Measurements from ENCODE around the gene ATXN1L.
"Not testable (repeated sequence)": the region's sequence is repeated elsewhere in the genome, so short reads cannot be mapped to it uniquely, and the experiment has no call there.

Gene ATXN1L, protein sequence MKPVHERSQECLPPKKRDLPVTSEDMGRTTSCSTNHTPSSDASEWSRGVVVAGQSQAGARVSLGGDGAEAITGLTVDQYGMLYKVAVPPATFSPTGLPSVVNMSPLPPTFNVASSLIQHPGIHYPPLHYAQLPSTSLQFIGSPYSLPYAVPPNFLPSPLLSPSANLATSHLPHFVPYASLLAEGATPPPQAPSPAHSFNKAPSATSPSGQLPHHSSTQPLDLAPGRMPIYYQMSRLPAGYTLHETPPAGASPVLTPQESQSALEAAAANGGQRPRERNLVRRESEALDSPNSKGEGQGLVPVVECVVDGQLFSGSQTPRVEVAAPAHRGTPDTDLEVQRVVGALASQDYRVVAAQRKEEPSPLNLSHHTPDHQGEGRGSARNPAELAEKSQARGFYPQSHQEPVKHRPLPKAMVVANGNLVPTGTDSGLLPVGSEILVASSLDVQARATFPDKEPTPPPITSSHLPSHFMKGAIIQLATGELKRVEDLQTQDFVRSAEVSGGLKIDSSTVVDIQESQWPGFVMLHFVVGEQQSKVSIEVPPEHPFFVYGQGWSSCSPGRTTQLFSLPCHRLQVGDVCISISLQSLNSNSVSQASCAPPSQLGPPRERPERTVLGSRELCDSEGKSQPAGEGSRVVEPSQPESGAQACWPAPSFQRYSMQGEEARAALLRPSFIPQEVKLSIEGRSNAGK

GRCh38 chr16:71845639-71846430 is at the start of gene ATXN1L:
TSS of gene ATXN1L (plus strand) at chr16:71845976. CDS start at chr16:71849741, 3,765 bp downstream.
- DNase-seq, result peak; percentile 93

GRCh38 chr16:71796501-71797097 is 49.2 kb upstream of the ATXN1L start:
- DNase-seq, result no peak

DNA sequence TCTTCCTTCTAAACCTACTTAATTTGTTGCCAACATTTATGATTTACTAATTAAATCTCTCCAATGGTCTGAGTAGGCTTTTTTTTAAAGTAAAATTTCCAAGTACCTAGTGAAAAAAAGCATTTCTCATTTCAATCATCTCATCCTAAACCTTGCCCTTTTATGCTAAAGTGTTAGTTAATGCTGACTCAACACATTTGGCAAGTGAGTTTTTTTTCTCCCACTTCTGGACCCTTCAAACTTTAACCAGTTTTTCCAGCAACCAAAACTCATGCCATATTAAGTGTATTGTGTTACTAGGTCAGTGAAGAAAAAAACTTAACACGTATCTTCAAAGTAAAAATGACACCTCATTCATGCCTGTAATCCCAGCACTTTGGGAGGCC is 42.5 kb upstream of the ATXN1L start:
- DNase-seq, result no peak

- DNase-seq, result no peak
These were observed 37.7 kb upstream of the ATXN1L start for GRCh38 chr16:71807905-71808592.

- DNase-seq, result peak; percentile 89
These were observed 37.0 kb upstream of the ATXN1L start, which contains the start of gene AP1G1 for GRCh38 chr16:71808593-71809459. TSS of gene AP1G1 (minus strand) at chr16:71808834. CDS start at chr16:71789479, 19,355 bp downstream.

DNA sequence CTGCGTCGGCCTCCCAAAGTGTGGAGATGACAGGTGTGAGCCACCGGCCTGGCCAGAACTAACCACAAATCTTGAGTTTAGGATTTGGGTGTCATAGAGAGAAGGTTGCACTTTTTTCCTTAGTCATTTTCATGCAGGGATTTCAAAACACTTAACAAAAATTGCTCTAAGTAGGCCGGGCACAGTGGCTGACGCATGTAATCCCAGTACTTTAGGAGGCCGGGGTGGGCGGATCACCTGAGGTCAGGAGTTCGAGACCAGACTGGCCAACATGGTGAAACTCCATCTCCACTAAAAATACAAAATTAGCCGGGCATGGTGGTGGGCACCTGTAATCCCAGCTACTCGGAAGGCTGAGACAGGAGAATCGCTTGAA is 35.6 kb upstream of the ATXN1L start:
- not testable (repeated sequence) for DNase-seq

- no peak for DNase-seq
These were observed 34.4 kb upstream of the ATXN1L start for GRCh38 chr16:71811261-71811803.

DNA sequence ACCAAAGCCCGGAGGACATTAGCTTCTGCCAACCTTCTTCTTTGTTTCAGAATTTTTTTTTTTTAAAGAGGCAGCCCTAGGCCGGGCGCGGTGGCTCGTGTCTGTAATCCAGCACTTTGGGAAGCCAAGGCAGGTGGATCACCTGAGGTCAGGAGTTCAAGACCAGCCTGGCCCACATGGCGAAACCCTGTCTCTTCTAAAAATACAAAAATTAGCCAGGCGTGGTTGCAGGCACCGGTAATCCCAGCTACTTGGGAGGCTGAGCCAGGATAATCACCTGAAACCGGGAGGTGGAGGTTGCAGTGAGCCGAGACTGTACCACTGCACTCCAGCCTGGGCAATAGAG is 28.6 kb upstream of the ATXN1L start:
- DNase-seq, result not testable (repeated sequence)

DNA sequence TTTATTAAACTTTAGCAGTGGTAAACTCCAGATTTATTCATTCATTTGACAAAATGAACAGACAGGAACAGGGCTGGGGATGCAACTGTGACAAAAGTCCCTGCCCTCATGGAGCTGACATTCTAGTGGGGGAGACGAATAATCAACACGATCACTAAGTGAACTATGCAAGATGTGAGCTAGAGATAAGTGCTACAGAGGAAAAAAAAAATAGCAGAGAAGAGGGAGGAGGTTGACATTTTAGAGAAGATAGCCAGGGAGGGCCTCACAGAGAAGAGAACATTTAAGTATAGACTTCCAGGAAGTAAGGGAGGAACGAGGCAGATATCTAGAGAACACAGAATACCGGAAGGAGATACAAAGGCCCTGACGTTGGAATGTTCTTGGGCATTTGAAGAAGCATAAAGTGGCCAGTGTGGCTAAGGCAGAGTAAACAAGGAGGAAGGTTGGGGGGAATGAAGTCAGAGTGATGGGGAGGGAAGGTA is 19.2 kb upstream of the ATXN1L start:
- DNase-seq, result no peak

GRCh38 chr16:71830359-71830758 is 15.4 kb upstream of the ATXN1L start:
- DNase-seq, result no peak

- not testable (repeated sequence) for DNase-seq
These were observed 14.1 kb upstream of the ATXN1L start for GRCh38 chr16:71831698-71832097.

DNA sequence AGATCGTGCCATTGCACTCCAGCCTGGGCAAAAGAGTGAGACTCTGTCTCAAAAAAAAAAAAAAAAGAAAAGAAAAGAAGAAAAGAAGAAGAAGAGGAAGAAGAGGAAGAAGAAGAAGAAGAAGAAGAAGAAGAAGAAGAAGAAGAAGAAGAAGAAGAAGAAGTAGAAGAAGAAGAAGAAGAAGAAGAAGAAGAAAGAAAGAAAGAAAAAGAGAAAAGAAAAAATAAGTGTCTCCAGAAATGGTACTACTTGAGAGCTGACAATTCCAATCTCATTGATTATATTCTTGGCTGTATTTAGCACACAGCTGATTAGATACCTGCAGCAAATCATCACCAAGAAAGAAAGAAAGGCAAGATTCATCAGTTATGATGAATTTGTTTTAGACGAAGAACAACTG is 13.7 kb upstream of the ATXN1L start:
- DNase-seq, result not testable (repeated sequence)

GRCh38 chr16:71834291-71834690 is 11.5 kb upstream of the ATXN1L start:
- DNase-seq, result no peak

- no peak for DNase-seq
These were observed 8.6 kb upstream of the ATXN1L start for GRCh38 chr16:71837150-71837549.

- no peak for DNase-seq
These were observed 5.7 kb upstream of the ATXN1L start for GRCh38 chr16:71840052-71840451.

- DNase-seq, result no peak
These were observed 2.2 kb upstream of the ATXN1L start for GRCh38 chr16:71843572-71843971.

GRCh38 chr16:71846431-71846830 is 655 bp downstream of the ATXN1L start:
- DNase-seq, result peak; percentile 11

DNA sequence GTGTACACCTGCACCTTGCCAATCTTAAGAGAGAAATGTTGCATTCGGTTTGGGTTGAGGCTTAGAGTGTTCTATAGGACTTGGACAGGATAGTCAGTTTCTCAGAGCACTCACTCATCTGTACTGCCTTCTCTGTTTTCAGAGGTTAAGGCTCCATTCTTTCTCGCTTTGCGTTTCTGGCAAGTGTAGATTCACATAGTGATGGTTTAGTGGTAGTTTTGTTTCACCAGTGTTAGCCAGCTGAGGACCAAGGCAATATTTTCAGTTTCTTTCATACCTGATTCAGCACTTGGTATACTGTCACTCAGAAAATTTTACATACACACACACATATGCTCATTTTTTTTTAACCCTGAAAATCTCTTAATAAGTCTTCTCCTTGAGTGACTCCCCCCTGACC is 1.3 kb downstream of the ATXN1L start:
- no peak for DNase-seq

DNA sequence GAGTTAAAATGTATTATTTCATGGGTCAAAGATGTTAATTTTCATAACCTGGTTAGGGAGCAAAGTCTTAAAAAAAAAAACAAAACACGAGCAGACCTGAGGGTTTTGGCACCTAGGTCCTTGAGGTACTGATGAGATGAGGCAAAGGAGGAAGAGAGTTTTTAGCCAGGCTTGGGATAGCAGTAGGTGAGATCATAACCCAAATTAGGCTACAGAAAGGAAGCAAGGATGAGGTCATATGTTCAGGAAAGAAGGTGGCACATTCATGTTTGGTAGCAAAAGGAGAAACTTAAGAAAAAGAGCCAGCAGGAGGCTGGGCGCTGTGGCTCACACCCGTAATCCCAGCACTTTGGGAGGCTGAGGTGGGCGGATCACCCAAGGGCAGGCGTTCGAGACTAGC is 2.8 kb downstream of the ATXN1L start:
- no peak for DNase-seq

DNA sequence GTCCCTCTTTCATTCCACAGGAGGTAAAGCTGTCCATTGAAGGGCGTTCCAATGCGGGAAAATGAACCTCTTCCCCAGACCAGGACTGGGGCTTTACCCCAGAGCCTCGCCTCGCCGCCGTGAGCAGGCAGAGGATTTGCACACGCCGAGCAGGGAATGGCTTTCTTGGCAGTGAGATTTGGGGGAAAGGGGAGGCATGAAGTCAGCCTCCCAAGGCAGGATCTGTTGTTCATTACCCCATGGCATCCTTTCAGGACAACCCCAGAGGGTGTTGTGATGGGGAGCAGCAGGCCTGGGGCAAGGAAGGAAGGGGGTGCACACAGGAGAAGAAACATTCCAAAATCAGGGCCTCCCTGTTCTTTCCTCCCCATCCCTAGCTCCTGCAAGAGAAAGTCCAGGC is 6.0 kb downstream of the ATXN1L start:
- no peak for DNase-seq

DNA sequence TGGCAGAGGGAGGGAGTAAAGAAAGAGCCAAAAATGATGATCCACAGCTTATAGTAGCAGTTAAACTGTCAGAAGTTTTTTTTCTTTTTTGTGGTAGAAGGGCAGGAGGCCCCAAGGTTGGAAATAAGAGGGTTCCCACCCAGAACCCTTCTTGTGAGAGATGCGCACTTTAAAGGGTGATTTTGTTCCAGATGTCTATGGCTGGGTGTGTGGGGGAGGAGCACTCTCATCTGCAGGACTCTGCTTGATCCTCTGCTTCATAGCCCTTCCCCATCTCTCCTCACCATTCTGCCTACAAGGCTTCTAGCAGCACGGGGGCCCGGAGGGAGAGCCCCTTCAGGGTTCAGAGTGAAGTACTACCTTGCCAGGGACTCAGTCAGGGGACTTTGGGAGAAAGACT is 6.4 kb downstream of the ATXN1L start:
- no peak for DNase-seq

Data from activated CD4-positive, alpha-beta T cell treated with anti-CD3 and anti-CD28 coated beads, Interleukin-2, amount 50 U/mL, for 1 hour (primary cell).